Skin of body (tissue), 2 donors: ENCODE measurements around the gene NR4A1. TPM values are rescaled to one million over a fixed set of nuclear protein-coding genes. Genes with fewer than 3 reads are reported as not detected.

Source experiments
- DNase-seq: peaks from one replicate; lab custom pipeline; 2025; lab: John Stamatoyannopoulos, UW
- total RNA-seq: library from RNA; depleted of rRNA; stranded (reverse); fragments of >200 nt; gene quantifications from one replicate; pipeline ENCODE4 v1.2.3, GENCODE V29; 2014

NR4A1 gene
- total RNA-seq, 1 donor from 2014 or later = 138 TPM

- no peak for DNase-seq
Measured at GRCh38 chr12:52018433-52019112, 32.7 kb upstream of the NR4A1 start.

GRCh38 chr12:52019113-52019770, 32.0 kb upstream of the NR4A1 start:
- DNase-seq = no peak

GRCh38 chr12:52020539-52021336, 30.5 kb upstream of the NR4A1 start:
- DNase-seq = no peak

GRCh38 chr12:52022841-52023181, 28.4 kb upstream of the NR4A1 start:
- DNase-seq = no peak

GRCh38 chr12:52023182-52023975, 27.9 kb upstream of the NR4A1 start:
- DNase-seq = peak; percentile 33

- no peak for DNase-seq
Measured at GRCh38 chr12:52023976-52024688, 27.1 kb upstream of the NR4A1 start.

- DNase-seq = no peak
Measured at GRCh38 chr12:52024845-52025230, 26.4 kb upstream of the NR4A1 start.

GRCh38 chr12:52026263-52026662, 25.0 kb upstream of the NR4A1 start:
- no peak for DNase-seq

GRCh38 chr12:52027085-52027843, 24.0 kb upstream of the NR4A1 start:
- no peak for DNase-seq

GRCh38 chr12:52029685-52030084, 21.6 kb upstream of the NR4A1 start:
- DNase-seq = no peak

- peak; percentile 69 for DNase-seq
Measured at GRCh38 chr12:52032446-52032803, 18.8 kb upstream of the NR4A1 start.

GRCh38 chr12:52032804-52033445, 18.3 kb upstream of the NR4A1 start:
- peak; percentile 98 for DNase-seq

- no peak for DNase-seq
Measured at GRCh38 chr12:52033446-52034140, 17.6 kb upstream of the NR4A1 start.

GRCh38 chr12:52035190-52035589, 16.1 kb upstream of the NR4A1 start:
- peak; percentile 49 for DNase-seq

GRCh38 chr12:52035926-52036325, 15.3 kb upstream of the NR4A1 start:
- no peak for DNase-seq

- peak; percentile 66 for DNase-seq
Measured at GRCh38 chr12:52036587-52037171, 14.6 kb upstream of the NR4A1 start.

GRCh38 chr12:52037248-52037861, 13.9 kb upstream of the NR4A1 start:
- peak; percentile 42 for DNase-seq

- DNase-seq = no peak
Measured at GRCh38 chr12:52038447-52038846, 12.8 kb upstream of the NR4A1 start.
